Ovary (tissue), 3 donors: ENCODE measurements around the gene EMC6.

Experiments used
- POLR2A ChIP-seq: fragments of 450-650 bp; IDR thresholded peaks from one replicate; pipeline ENCODE4 v1.6.1; 2017; ENCODE audit warnings: antibody characterized with exemption, mild to moderate bottlenecking, moderate library complexity
- TF ChIP-seq, protein P1 (sequence below), 3 donors: fragments of 450-650 bp in 2 of 3; fragments of 200-600 bp in 1 of 3; IDR thresholded peaks; one replicate each; pipeline versions ENCODE4 v1.5.1 to v1.8.0; 2016 to 2022; ENCODE audit warnings: antibody characterized with exemption in 3 of 3, mild to moderate bottlenecking in 1 of 3
- donor health status: DM: no; HTN: no; CAD: no.

- TF ChIP-seq, protein P1, sequence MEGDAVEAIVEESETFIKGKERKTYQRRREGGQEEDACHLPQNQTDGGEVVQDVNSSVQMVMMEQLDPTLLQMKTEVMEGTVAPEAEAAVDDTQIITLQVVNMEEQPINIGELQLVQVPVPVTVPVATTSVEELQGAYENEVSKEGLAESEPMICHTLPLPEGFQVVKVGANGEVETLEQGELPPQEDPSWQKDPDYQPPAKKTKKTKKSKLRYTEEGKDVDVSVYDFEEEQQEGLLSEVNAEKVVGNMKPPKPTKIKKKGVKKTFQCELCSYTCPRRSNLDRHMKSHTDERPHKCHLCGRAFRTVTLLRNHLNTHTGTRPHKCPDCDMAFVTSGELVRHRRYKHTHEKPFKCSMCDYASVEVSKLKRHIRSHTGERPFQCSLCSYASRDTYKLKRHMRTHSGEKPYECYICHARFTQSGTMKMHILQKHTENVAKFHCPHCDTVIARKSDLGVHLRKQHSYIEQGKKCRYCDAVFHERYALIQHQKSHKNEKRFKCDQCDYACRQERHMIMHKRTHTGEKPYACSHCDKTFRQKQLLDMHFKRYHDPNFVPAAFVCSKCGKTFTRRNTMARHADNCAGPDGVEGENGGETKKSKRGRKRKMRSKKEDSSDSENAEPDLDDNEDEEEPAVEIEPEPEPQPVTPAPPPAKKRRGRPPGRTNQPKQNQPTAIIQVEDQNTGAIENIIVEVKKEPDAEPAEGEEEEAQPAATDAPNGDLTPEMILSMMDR (IDR thresholded peaks at IDR 0.05) = no peak
- no peak for TF ChIP-seq POLR2A
Measured at GRCh38 chr17:3685174-3685573, 16.6 kb downstream of the EMC6 start.
